ENCODE data around the gene NRG4.
"Not testable (repeated sequence)": the region's sequence is repeated elsewhere in the genome, so short reads cannot be mapped to it uniquely, and the experiment has no call there.

NRG4 gene

GRCh38 chr15:76024021-76024768 is 12.0 kb upstream of the NRG4 start:
- Histone ChIP-seq H3K4me1 (ENCODE audit: insufficient read depth, insufficient read length) (peaks cover 5% of the 10 kb centered on the region), H3K4me3 (ENCODE audit: insufficient read length, low read depth) (no peak overlapping the region), H3K9me3 (ENCODE audit: insufficient read depth, low read length) (peaks cover 16% of the 10 kb centered on the region), H3K36me3 (ENCODE audit: insufficient read depth, insufficient read length, low read length) (no peaks in the 10 kb centered on the region), H3K9ac (ENCODE audit: insufficient read length, low read depth) (no peak overlapping the region), H3K27me3 (ENCODE audit: insufficient read depth, insufficient read length) (no peaks in the 10 kb centered on the region)
- no peak for TF ChIP-seq ZNF274 (IDR thresholded peaks at IDR 0.05; ENCODE audit: low read depth, low read length)
- TF ChIP-seq YY1 (IDR thresholded peaks at IDR 0.05; ENCODE audit: insufficient read depth, insufficient read length) = no peak
- TF ChIP-seq SUZ12 (IDR thresholded peaks at IDR 0.05; ENCODE audit: extremely low read depth, insufficient read depth, insufficient read length) = no peak
- DNase-seq (ENCODE audit: low read depth, low spot score) = no peak

- H3K4me1 ChIP-seq (ENCODE audit: insufficient read depth, insufficient read length); H3K36me3 ChIP-seq (ENCODE audit: insufficient read depth, insufficient read length, low read length); H3K4me3 ChIP-seq (ENCODE audit: insufficient read length, low read depth); H3K27me3 ChIP-seq (ENCODE audit: insufficient read depth, insufficient read length); DNase-seq (ENCODE audit: low read depth, low spot score); H3K9ac ChIP-seq (ENCODE audit: insufficient read length, low read depth); H3K9me3 ChIP-seq (ENCODE audit: insufficient read depth, low read length): not testable (repeated sequence)
Measured at GRCh38 chr15:76013470-76013869, 1.2 kb upstream of the NRG4 start.

GRCh38 chr15:76010613-76011012 is 1.6 kb downstream of the NRG4 start:
- no peak overlapping the region for H3K4me3 ChIP-seq (ENCODE audit: insufficient read length, low read depth)
- no peaks in the 10 kb centered on the region for H3K9me3 ChIP-seq (ENCODE audit: insufficient read depth, low read length)
- H3K9ac ChIP-seq (ENCODE audit: insufficient read length, low read depth) = no peak overlapping the region
- no peaks in the 10 kb centered on the region for H3K4me1 ChIP-seq (ENCODE audit: insufficient read depth, insufficient read length)
- DNase-seq (ENCODE audit: low read depth, low spot score) = no peak
- TF ChIP-seq ZNF274 (IDR thresholded peaks at IDR 0.05; ENCODE audit: low read depth, low read length) = no peak
- no peak for TF ChIP-seq SUZ12 (IDR thresholded peaks at IDR 0.05; ENCODE audit: extremely low read depth, insufficient read depth, insufficient read length)
- no peak for TF ChIP-seq YY1 (IDR thresholded peaks at IDR 0.05; ENCODE audit: insufficient read depth, insufficient read length)
- H3K27me3 ChIP-seq (ENCODE audit: insufficient read depth, insufficient read length) = no peaks in the 10 kb centered on the region
- no peaks in the 10 kb centered on the region for H3K36me3 ChIP-seq (ENCODE audit: insufficient read depth, insufficient read length, low read length)

GRCh38 chr15:76006136-76006778 is 6.0 kb downstream of the NRG4 start:
- Histone ChIP-seq H3K4me3 (ENCODE audit: insufficient read length, low read depth) (no peak overlapping the region), H3K4me1 (ENCODE audit: insufficient read depth, insufficient read length) (no peaks in the 10 kb centered on the region), H3K36me3 (ENCODE audit: insufficient read depth, insufficient read length, low read length) (no peaks in the 10 kb centered on the region), H3K27me3 (ENCODE audit: insufficient read depth, insufficient read length) (no peaks in the 10 kb centered on the region), H3K9ac (ENCODE audit: insufficient read length, low read depth) (no peak overlapping the region), H3K9me3 (ENCODE audit: insufficient read depth, low read length) (no peaks in the 10 kb centered on the region)
- no peak for TF ChIP-seq SUZ12 (IDR thresholded peaks at IDR 0.05; ENCODE audit: extremely low read depth, insufficient read depth, insufficient read length)
- TF ChIP-seq ZNF274 (IDR thresholded peaks at IDR 0.05; ENCODE audit: low read depth, low read length) = no peak
- TF ChIP-seq YY1 (IDR thresholded peaks at IDR 0.05; ENCODE audit: insufficient read depth, insufficient read length) = no peak
- no peak for DNase-seq (ENCODE audit: low read depth, low spot score)

GRCh38 chr15:76003364-76003763 is 8.9 kb downstream of the NRG4 start:
- Histone ChIP-seq H3K4me1 (ENCODE audit: insufficient read depth, insufficient read length) (no peaks in the 10 kb centered on the region), H3K4me3 (ENCODE audit: insufficient read length, low read depth) (no peak overlapping the region), H3K36me3 (ENCODE audit: insufficient read depth, insufficient read length, low read length) (no peaks in the 10 kb centered on the region), H3K9ac (ENCODE audit: insufficient read length, low read depth) (no peak overlapping the region), H3K27me3 (ENCODE audit: insufficient read depth, insufficient read length) (no peaks in the 10 kb centered on the region), H3K9me3 (ENCODE audit: insufficient read depth, low read length) (no peaks in the 10 kb centered on the region)
- TF ChIP-seq SUZ12 (IDR thresholded peaks at IDR 0.05; ENCODE audit: extremely low read depth, insufficient read depth, insufficient read length) (no peak), ZNF274 (IDR thresholded peaks at IDR 0.05; ENCODE audit: low read depth, low read length) (no peak), YY1 (IDR thresholded peaks at IDR 0.05; ENCODE audit: insufficient read depth, insufficient read length) (no peak)
- no peak for DNase-seq (ENCODE audit: low read depth, low spot score)

- no peak for DNase-seq (ENCODE audit: low read depth, low spot score)
- H3K4me3 ChIP-seq (ENCODE audit: insufficient read length, low read depth) = no peak overlapping the region
- H3K36me3 ChIP-seq (ENCODE audit: insufficient read depth, insufficient read length, low read length) = no peaks in the 10 kb centered on the region
- H3K27me3 ChIP-seq (ENCODE audit: insufficient read depth, insufficient read length) = no peaks in the 10 kb centered on the region
- H3K9me3 ChIP-seq (ENCODE audit: insufficient read depth, low read length) = peaks cover 5% of the 10 kb centered on the region; the same call in 1 of the 2 replicates
- no peaks in the 10 kb centered on the region for H3K4me1 ChIP-seq (ENCODE audit: insufficient read depth, insufficient read length)
- no peak for TF ChIP-seq YY1 (IDR thresholded peaks at IDR 0.05; ENCODE audit: insufficient read depth, insufficient read length)
- TF ChIP-seq SUZ12 (IDR thresholded peaks at IDR 0.05; ENCODE audit: extremely low read depth, insufficient read depth, insufficient read length) = no peak
- no peak for TF ChIP-seq ZNF274 (IDR thresholded peaks at IDR 0.05; ENCODE audit: low read depth, low read length)
- H3K9ac ChIP-seq (ENCODE audit: insufficient read length, low read depth) = no peak overlapping the region
Measured at GRCh38 chr15:75995611-75996010, 16.6 kb downstream of the NRG4 start.

GRCh38 chr15:75994220-75994619 is 18.0 kb downstream of the NRG4 start:
- TF ChIP-seq SUZ12 (IDR thresholded peaks at IDR 0.05; ENCODE audit: extremely low read depth, insufficient read depth, insufficient read length) = no peak
- TF ChIP-seq ZNF274 (IDR thresholded peaks at IDR 0.05; ENCODE audit: low read depth, low read length) = no peak
- TF ChIP-seq YY1 (IDR thresholded peaks at IDR 0.05; ENCODE audit: insufficient read depth, insufficient read length) = no peak
- Histone ChIP-seq H3K27me3 (ENCODE audit: insufficient read depth, insufficient read length) (no peaks in the 10 kb centered on the region), H3K9me3 (ENCODE audit: insufficient read depth, low read length) (peaks cover 5% of the 10 kb centered on the region; the same call in 1 of the 2 replicates), H3K36me3 (ENCODE audit: insufficient read depth, insufficient read length, low read length) (no peaks in the 10 kb centered on the region), H3K4me1 (ENCODE audit: insufficient read depth, insufficient read length) (no peaks in the 10 kb centered on the region), H3K4me3 (ENCODE audit: insufficient read length, low read depth) (no peak overlapping the region), H3K9ac (ENCODE audit: insufficient read length, low read depth) (no peak overlapping the region)
- DNase-seq (ENCODE audit: low read depth, low spot score) = no peak

Data from NT2/D1 (cell line).